ENCODE results near the gene ARMH1. TPM values are rescaled to one million over a fixed set of nuclear protein-coding genes. Genes with fewer than 3 reads are reported as not detected.
A peak's percentile ranks its signal among the peaks of the same experiment; 100 is the strongest.

The ARMH1 gene
- total RNA-seq, 2 experiments from 2014 or later, result 134 to 141 TPM

DNA sequence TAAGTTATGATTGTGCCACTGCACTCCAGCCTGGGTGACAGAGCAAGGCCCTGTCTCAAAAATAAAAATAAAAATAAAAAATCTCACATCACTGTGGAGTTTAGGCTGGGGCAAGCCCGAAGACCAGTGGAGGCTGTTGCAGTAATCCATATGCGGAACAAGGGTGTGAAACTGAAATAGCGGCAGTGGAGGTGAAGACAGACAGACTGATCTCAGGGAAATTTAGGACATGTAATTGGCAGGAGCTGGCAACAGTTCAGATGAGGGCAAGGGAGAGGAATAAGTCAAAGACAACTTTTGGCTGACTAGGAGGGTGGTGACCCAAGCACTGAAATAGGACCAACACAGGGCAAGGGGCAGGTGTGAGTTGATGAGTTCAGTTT is 8.4 kb downstream of the ARMH1 start:
- Mint-ChIP-seq H3K27me3 (no peaks in the 10 kb centered on the region), H3K4me3 (no peak overlapping the region), H3K4me1 (ENCODE audit: low read depth) (no peaks in the 10 kb centered on the region), H3K27ac (no peak overlapping the region), H3K36me3 (no peaks in the 10 kb centered on the region), H3K9me3 (no peaks in the 10 kb centered on the region)
- POLR2A ChIA-PET, result no interaction called here
- no peak for DNase-seq
- CTCF ChIA-PET, result no interaction called here
- intact Hi-C loops (cut with micrococcal nuclease), result no loop called here

GRCh38 chr1:44684525-44684924 is 10.0 kb downstream of the ARMH1 start:
- ChIA-PET POLR2A (no interaction called here), CTCF (interaction anchor here (0.7 to 1.1 kb wide), 3 partner anchors 10 to 31 kb away, joined by 3 to 5 read pairs (median 5); partner anchors contain the start of genes ARMH1 and TMEM53)
- Mint-ChIP-seq H3K27ac (no peak overlapping the region), H3K4me1 (ENCODE audit: low read depth) (no peaks in the 10 kb centered on the region), H3K27me3 (no peaks in the 10 kb centered on the region), H3K4me3 (no peak overlapping the region), H3K36me3 (no peaks in the 10 kb centered on the region), H3K9me3 (no peaks in the 10 kb centered on the region)
- no peak for DNase-seq
- intact Hi-C loops (cut with micrococcal nuclease), result no loop called here

- no peak overlapping the region for H3K27ac Mint-ChIP-seq
- H3K36me3 Mint-ChIP-seq, result no peaks in the 10 kb centered on the region
- H3K4me3 Mint-ChIP-seq, result no peak overlapping the region
- intact Hi-C loops (cut with micrococcal nuclease), result no loop called here
- H3K27me3 Mint-ChIP-seq, result no peaks in the 10 kb centered on the region
- ChIA-PET POLR2A (no interaction called here), CTCF (interaction anchor here (0.7 kb wide), 1 partner anchor 12 kb away, joined by 3 read pairs; no protein-coding TSS in a partner anchor)
- DNase-seq, result no peak
- no peaks in the 10 kb centered on the region for H3K9me3 Mint-ChIP-seq
- no peaks in the 10 kb centered on the region for H3K4me1 Mint-ChIP-seq (ENCODE audit: low read depth)
Measured at GRCh38 chr1:44685218-44685617, 10.7 kb downstream of the ARMH1 start.

DNA sequence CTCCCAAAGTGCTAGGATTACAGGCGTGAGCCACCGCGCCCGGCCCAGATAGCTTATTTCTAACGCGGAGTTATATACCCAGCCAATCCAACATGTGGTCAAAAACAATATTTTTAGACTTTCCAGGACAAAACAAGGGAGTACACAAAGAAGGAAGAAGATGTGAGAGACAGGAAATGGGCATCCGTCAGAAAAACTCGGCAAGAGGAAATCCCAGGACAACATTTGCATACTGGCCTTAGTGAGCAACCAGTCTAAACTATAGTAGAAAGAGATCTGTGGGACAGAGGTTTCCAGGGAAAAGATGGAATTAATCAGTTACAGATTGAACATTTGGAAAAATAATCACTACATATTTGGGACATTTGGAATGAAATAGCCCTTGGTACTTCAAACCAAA is 11.4 kb downstream of the ARMH1 start:
- no peaks in the 10 kb centered on the region for H3K9me3 Mint-ChIP-seq
- no peak for DNase-seq
- H3K27me3 Mint-ChIP-seq, result no peaks in the 10 kb centered on the region
- intact Hi-C loops (cut with micrococcal nuclease), result no loop called here
- H3K4me1 Mint-ChIP-seq (ENCODE audit: low read depth), result no peaks in the 10 kb centered on the region
- H3K36me3 Mint-ChIP-seq, result no peaks in the 10 kb centered on the region
- ChIA-PET CTCF (interaction anchor here (0.7 kb wide), 1 partner anchor 11 kb away, joined by 3 read pairs; no protein-coding TSS in a partner anchor), POLR2A (no interaction called here)
- H3K27ac Mint-ChIP-seq, result no peak overlapping the region
- no peak overlapping the region for H3K4me3 Mint-ChIP-seq

- no peak for DNase-seq
- H3K4me1 Mint-ChIP-seq (ENCODE audit: low read depth), result peaks cover 6% of the 10 kb centered on the region
- H3K27me3 Mint-ChIP-seq, result no peaks in the 10 kb centered on the region
- POLR2A ChIA-PET, result interaction anchor here (1.3 kb wide), 1 partner anchor 14 kb away, joined by 5 read pairs; the partner anchor contains the start of genes ARMH1 and TMEM53
- H3K27ac Mint-ChIP-seq, result no peak overlapping the region
- CTCF ChIA-PET, result no interaction called here
- H3K9me3 Mint-ChIP-seq, result no peaks in the 10 kb centered on the region
- no peak overlapping the region for H3K4me3 Mint-ChIP-seq
- H3K36me3 Mint-ChIP-seq, result no peaks in the 10 kb centered on the region
- intact Hi-C loops (cut with micrococcal nuclease), result no loop called here
Measured at GRCh38 chr1:44688760-44689446, 14.4 kb downstream of the ARMH1 start.

DNA sequence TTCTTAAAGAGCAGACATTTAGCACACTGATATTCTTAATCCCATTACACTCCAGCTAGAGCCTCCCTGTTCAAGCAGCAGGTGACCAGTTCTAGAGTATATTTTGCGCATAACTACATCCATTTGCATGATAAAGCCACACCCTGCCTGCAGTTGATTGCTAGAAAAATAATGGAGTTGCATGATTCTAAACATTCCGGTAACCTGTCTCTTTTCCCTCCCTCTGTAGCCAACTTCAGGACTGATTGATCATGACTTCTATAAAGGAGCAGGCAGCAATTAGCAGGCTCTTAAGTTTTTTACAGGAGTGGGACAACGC is 14.9 kb downstream of the ARMH1 start:
- Mint-ChIP-seq H3K36me3 (no peaks in the 10 kb centered on the region), H3K9me3 (no peaks in the 10 kb centered on the region), H3K4me3 (no peak overlapping the region), H3K27me3 (no peaks in the 10 kb centered on the region), H3K4me1 (ENCODE audit: low read depth) (peaks cover 6% of the 10 kb centered on the region), H3K27ac (no peak overlapping the region)
- intact Hi-C loops (cut with micrococcal nuclease), result no loop called here
- ChIA-PET CTCF (no interaction called here), POLR2A (interaction anchor here (1.3 kb wide), 1 partner anchor 15 kb away, joined by 5 read pairs; the partner anchor contains the start of genes ARMH1 and TMEM53)
- DNase-seq, result no peak

- CTCF ChIA-PET, result interaction anchor here (1.9 kb wide), 1 partner anchor 40 kb away, joined by 7 read pairs; no protein-coding TSS in a partner anchor
- H3K4me3 Mint-ChIP-seq, result no peak overlapping the region
Measured at GRCh38 chr1:44693159-44693558, 18.6 kb downstream of the ARMH1 start.

DNA sequence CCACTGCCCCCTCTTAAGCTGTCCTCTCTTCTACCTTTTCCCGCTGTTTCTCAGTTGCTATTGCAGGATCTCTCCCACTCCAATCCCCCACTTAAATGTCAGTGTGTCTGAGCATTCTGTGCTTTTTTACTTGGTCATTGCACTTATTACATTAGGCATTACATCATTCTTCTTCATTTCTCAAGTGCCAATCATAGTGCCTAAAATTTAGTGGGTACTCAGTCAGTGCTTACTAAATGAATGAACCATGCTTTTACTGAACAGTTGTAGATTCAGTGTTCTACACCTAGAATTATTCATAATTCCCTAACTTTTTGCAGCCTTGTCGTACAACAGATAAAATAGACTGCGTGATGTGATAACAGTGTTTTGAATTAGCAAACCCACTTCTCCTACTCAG is 19.4 kb downstream of the ARMH1 start:
- no peaks in the 10 kb centered on the region for H3K36me3 Mint-ChIP-seq
- intact Hi-C loops (cut with micrococcal nuclease), result no loop called here
- H3K4me1 Mint-ChIP-seq (ENCODE audit: low read depth), result peaks cover 18% of the 10 kb centered on the region
- H3K27ac Mint-ChIP-seq, result no peak overlapping the region
- POLR2A ChIA-PET, result interaction anchor here (1.6 kb wide), 1 partner anchor 28 kb away, joined by 6 read pairs; no protein-coding TSS in a partner anchor
- CTCF ChIA-PET, result no interaction called here
- H3K27me3 Mint-ChIP-seq, result no peaks in the 10 kb centered on the region
- DNase-seq, result no peak
- H3K9me3 Mint-ChIP-seq, result no peaks in the 10 kb centered on the region
- no peak overlapping the region for H3K4me3 Mint-ChIP-seq

More at GRCh38 chr1:44693159-44693558, 18.6 kb downstream of the ARMH1 start:
- POLR2A ChIA-PET, result interaction anchor here (1.6 kb wide), 1 partner anchor 29 kb away, joined by 6 read pairs; no protein-coding TSS in a partner anchor
- Mint-ChIP-seq H3K4me1 (ENCODE audit: low read depth) (peaks cover 18% of the 10 kb centered on the region), H3K9me3 (no peaks in the 10 kb centered on the region), H3K27ac (no peak overlapping the region), H3K36me3 (no peaks in the 10 kb centered on the region), H3K27me3 (no peaks in the 10 kb centered on the region)
- DNase-seq, result no peak
- intact Hi-C loops (cut with micrococcal nuclease), result no loop called here

DNA sequence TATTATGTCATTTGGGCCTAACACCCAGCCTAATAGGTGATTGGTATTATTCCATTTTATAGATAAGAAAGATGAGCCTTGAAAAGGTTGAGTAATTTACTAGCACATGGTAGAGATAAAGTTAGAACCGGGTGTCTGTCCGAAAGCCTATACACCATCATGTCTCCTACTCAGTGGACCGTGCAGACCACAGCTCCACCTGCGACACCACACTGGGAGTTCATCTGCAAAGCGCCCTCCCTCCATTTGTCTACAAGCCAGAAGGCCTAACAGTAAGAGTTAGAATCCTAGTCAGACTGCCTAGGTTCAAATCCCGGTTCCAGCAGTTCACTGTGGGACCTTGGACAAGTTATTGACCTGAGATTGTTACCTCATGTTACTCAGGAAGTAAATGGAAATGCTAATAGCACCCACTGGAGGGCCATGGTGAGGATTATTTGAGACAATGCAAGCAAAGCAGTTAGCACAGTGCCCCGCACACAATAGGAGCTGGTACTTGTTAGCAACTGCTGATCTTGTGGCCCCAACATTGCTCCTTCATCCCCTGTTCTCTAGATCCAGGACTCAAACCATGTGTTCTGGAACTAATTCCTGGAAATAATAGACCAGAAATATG is 20.5 kb downstream of the ARMH1 start:
- ChIA-PET CTCF (interaction anchor here (2.9 kb wide), 1 partner anchor 43 kb away, joined by 21 read pairs; no protein-coding TSS in a partner anchor), POLR2A (no interaction called here)
- no peak overlapping the region for H3K4me3 Mint-ChIP-seq
- no peak for DNase-seq
- no peaks in the 10 kb centered on the region for H3K9me3 Mint-ChIP-seq
- intact Hi-C loops (cut with micrococcal nuclease), result no loop called here
- peaks cover 18% of the 10 kb centered on the region for H3K4me1 Mint-ChIP-seq (ENCODE audit: low read depth)
- H3K36me3 Mint-ChIP-seq, result no peaks in the 10 kb centered on the region
- no peaks in the 10 kb centered on the region for H3K27me3 Mint-ChIP-seq
- no peak overlapping the region for H3K27ac Mint-ChIP-seq

DNA sequence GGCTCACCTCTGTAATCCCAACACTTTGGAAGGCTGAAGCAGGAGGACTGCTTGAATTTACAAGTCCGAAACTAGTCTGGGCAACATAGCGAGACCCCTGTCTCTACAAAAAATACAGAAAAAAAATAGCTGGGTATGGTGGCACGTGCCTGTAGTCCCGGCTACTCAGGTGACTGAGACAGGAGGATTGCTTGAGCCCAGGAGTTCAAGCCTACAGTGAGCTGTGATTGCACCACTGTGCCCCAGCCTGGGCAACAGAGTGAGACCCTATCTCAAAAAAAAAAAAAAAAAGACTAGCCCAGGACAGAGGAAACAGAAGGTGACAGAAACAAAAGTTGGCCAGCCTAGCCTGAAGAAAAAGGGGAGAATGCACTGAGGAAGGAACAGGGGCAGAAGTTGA is 21.2 kb downstream of the ARMH1 start:
- Mint-ChIP-seq H3K27ac (no peak overlapping the region), H3K9me3 (no peaks in the 10 kb centered on the region), H3K36me3 (no peaks in the 10 kb centered on the region), H3K4me1 (ENCODE audit: low read depth) (peaks cover 18% of the 10 kb centered on the region), H3K4me3 (no peak overlapping the region), H3K27me3 (no peaks in the 10 kb centered on the region)
- CTCF ChIA-PET, result interaction anchor here (1.0 to 2.9 kb wide), 3 partner anchors 12 to 44 kb away, joined by 5 to 21 read pairs (median 8); partner anchors contain the start of genes ARMH1 and TMEM53
- DNase-seq, result no peak
- intact Hi-C loops (cut with micrococcal nuclease), result no loop called here
- POLR2A ChIA-PET, result interaction anchor here (0.5 to 3.1 kb wide), 2 partner anchors 26 to 36 kb away, joined by 3 to 20 read pairs; no protein-coding TSS in a partner anchor

DNA sequence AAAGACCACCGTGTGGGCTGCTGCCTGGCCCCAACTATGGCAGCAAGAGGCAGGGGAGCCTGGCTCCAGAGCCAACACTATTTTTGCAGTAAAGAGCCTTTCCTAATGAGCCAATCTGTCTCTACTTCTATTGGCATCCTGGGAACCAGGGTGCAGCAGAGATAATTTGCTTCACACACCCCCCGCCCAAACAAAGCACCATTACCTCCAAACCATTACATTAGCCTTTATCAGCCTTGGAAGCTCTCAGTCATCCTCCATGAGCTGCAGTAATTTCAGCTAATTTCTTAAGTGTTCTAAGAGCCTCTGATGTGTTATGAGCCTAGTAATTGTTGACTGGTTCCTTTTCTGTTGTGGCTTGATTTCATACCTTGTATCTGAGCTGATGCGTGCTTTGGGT is 21.6 kb downstream of the ARMH1 start:
- no peak overlapping the region for H3K4me3 Mint-ChIP-seq
- no peak overlapping the region for H3K27ac Mint-ChIP-seq
- intact Hi-C loops (cut with micrococcal nuclease), result no loop called here
- no peak for DNase-seq
- ChIA-PET CTCF (interaction anchor here (1.0 to 2.9 kb wide), 7 partner anchors 12 to 44 kb away, joined by 3 to 21 read pairs (median 5); partner anchors contain the start of genes ARMH1 and TMEM53), POLR2A (interaction anchor here (0.5 to 3.1 kb wide), 2 partner anchors 26 to 36 kb away, joined by 3 to 20 read pairs; no protein-coding TSS in a partner anchor)
- no peaks in the 10 kb centered on the region for H3K9me3 Mint-ChIP-seq
- peaks cover 18% of the 10 kb centered on the region for H3K4me1 Mint-ChIP-seq (ENCODE audit: low read depth)
- no peaks in the 10 kb centered on the region for H3K36me3 Mint-ChIP-seq
- H3K27me3 Mint-ChIP-seq, result no peaks in the 10 kb centered on the region

GRCh38 chr1:44696789-44697345 is 22.4 kb downstream of the ARMH1 start:
- Mint-ChIP-seq H3K27ac (peak overlapping the region; percentile 58), H3K4me3 (no peak overlapping the region), H3K27me3 (no peaks in the 10 kb centered on the region), H3K9me3 (no peaks in the 10 kb centered on the region), H3K4me1 (ENCODE audit: low read depth) (peaks cover 18% of the 10 kb centered on the region), H3K36me3 (no peaks in the 10 kb centered on the region)
- CTCF ChIA-PET, result interaction anchor here (0.6 to 2.9 kb wide), 7 partner anchors 11 to 45 kb away, joined by 3 to 21 read pairs (median 5); partner anchors contain the start of genes ARMH1 and TMEM53
- POLR2A ChIA-PET, result interaction anchor here (3.1 kb wide), 1 partner anchor 25 kb away, joined by 20 read pairs; no protein-coding TSS in a partner anchor
- peak; percentile 62 for DNase-seq
- intact Hi-C loops (cut with micrococcal nuclease), result no loop called here
